Tracheal epithelial cell (primary cell): Measurements from ENCODE around the gene ACTG2. TPM values are rescaled to one million over a fixed set of nuclear protein-coding genes. Genes with fewer than 3 reads are reported as not detected.

Experiments
- total RNA-seq: library from RNA; depleted of rRNA; stranded (reverse); fragments of >200 nt; gene quantifications from 2 replicates; pipeline ENCODE4 v1.2.1, GENCODE V29; 2014

Gene ACTG2
- not detected in 2 replicates for total RNA-seq

DNA sequence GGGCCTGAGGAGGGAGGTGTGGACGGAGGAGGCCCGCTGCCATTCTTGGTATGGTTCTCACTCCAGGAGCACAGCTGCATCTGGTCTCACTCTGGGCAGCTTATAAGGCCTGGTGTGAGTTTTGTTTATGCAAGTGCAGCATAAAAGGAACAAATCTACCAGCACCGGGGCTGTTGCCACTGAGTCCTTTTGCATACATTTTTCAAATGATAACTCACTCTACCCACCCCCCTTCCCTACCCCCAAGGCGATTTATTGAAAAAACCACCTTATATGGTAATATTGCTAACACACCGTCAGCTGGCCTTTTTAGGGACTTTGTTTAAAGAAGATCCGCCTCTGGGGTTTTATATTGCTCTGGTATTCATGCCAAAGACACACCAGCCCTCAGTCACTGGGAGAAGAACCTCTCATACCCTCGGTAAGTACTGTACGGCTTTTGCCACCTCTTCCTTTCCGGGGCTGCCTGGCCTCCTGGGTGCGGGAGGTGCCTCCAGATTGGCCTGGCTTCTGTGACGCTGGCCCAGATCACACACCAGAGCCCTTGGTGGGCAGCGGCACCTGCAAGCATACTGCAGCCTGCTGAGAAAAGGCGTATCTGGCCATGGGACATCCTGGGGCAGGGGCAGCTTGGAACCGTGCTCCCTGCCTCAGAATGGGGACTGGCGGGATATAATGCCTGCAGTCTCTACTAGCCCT is at the start of gene ACTG2:
TSS of gene ACTG2 (plus strand) at position 378 of the 699 bp plus-strand sequence. CDS start 8,304 bp downstream, outside the sequence.

DNA sequence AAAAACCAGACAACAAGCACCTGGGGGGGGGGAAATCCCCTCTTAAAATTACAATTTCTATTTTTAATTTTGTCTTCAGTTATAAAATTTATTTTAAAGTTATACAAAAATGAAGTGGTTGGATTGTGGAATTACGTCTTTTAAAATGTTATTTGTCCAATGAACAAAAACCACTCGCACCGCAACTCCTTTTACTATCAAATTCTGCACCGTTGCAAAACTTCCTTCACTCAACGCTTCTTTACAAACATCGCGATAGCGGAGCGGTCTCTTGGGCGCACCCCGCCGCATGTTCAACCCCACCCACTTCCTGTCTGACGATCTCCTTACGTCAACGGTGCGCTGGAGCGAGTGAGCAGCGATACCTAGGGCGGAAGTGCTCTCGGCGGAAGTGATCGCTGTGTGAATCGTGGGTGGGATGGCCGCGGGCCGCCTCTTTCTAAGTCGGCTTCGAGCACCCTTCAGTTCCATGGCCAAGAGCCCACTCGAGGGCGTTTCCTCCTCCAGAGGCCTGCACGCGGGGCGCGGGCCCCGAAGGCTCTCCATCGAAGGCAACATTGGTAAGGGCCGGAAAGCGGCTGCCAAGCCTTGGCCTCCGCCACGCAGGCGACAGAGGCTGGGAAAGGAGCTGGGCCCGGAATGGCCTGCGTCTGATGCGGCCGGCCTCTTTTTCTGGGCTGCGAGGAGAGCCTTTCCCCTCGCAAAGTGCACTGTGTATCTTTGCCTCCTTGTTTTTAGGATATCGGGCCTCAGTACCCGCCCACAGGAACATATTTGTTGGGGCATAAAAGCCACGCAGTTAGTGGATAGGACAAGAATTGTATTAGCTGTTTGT is 33.9 kb downstream of the ACTG2 start, which contains the start of gene DGUOK:
TSS of gene DGUOK (plus strand) at position 388 of the 835 bp plus-strand sequence. CDS start at position 419, 31 bp downstream.

Other genes with a start within 250 kb of the ACTG2 start
- 22.9 and 27.1 TPM in 2 replicates for gene TPRKB, start 155.7 kb upstream of the ACTG2 start, total RNA-seq
- gene DUSP11, start 112.9 kb upstream of the ACTG2 start, total RNA-seq: 32.8 and 37.9 TPM in 2 replicates
- gene C2orf78, start 108.8 kb upstream of the ACTG2 start, total RNA-seq: not detected in 2 replicates
- gene STAMBP, start 64.0 kb upstream of the ACTG2 start, total RNA-seq: 41.9 and 43.7 TPM in 2 replicates
- gene DGUOK, start 33.9 kb downstream of the ACTG2 start, total RNA-seq: 53.0 and 56.5 TPM in 2 replicates
- gene TET3, start 91.9 kb downstream of the ACTG2 start, total RNA-seq: 5.8 and 6.0 TPM in 2 replicates